Smooth muscle cell (in vitro differentiated cells): ENCODE data around the gene TECR. TPM values are rescaled to one million over a fixed set of nuclear protein-coding genes. Genes with fewer than 3 reads are reported as not detected.

Source experiments
- DNase-seq: peaks from one replicate; lab custom pipeline; 2025; ENCODE audit not compliant: unreplicated experiment; lab: John Stamatoyannopoulos, UW
- H2AFZ ChIP-seq: fragments of 200-600 bp; sonication (generic); 2 replicates; pipeline ENCODE4 v1.6.0; 2016; ENCODE audit warnings: antibody characterized with exemption, low read depth, mild to moderate bottlenecking
- H3F3A ChIP-seq: fragments of 200-600 bp; sonication (generic); 2 replicates; pipeline ENCODE4 v1.6.0; 2017; ENCODE audit warnings: antibody characterized with exemption, low read depth
- H3K27ac ChIP-seq: fragments of 200-600 bp; sonication (generic); 2 replicates; pipeline ENCODE4 v1.5.1; 2016; ENCODE audit warnings: low read depth, mild to moderate bottlenecking
- H3K27me3 ChIP-seq: fragments of 200-600 bp; sonication (generic); 2 replicates; pipeline ENCODE4 v1.6.1; 2016; ENCODE audit warnings: low read depth, mild to moderate bottlenecking
- H3K36me3 ChIP-seq: fragments of 200-600 bp; sonication (generic); 2 replicates; pipeline ENCODE4 v1.5.1; 2016; ENCODE audit warnings: low read depth
- H3K4me1 ChIP-seq: fragments of 200-600 bp; sonication (generic); 2 replicates; pipeline ENCODE4 v1.5.1; 2016; ENCODE audit warnings: low read depth
- H3K4me2 ChIP-seq: fragments of 200-600 bp; sonication (generic); 2 replicates; pipeline ENCODE4 v1.6.0; 2016; ENCODE audit warnings: mild to moderate bottlenecking
- H3K4me3 ChIP-seq: fragments of 200-600 bp; sonication (generic); 2 replicates; pipeline ENCODE4 v1.5.1; 2016; ENCODE audit warnings: mild to moderate bottlenecking
- H3K79me2 ChIP-seq: fragments of 200-600 bp; sonication (generic); 2 replicates; pipeline ENCODE4 v1.6.0; 2016; ENCODE audit warnings: low read depth, mild to moderate bottlenecking
- H3K9ac ChIP-seq: fragments of 200-600 bp; sonication (generic); 2 replicates; pipeline ENCODE4 v1.6.0; 2016; ENCODE audit warnings: low read depth
- H3K9me3 ChIP-seq: fragments of 200-600 bp; sonication (generic); replicated peaks from 2 replicates; pipeline ENCODE4 v1.5.1; 2016; ENCODE audit warnings: low read depth
- H4K20me1 ChIP-seq: fragments of 200-600 bp; sonication (generic); 2 replicates; pipeline ENCODE4 v1.6.0; 2016; ENCODE audit warnings: low read depth
- CTCF ChIP-seq: fragments of 200-600 bp; sonication (generic); IDR thresholded peaks from 2 replicates; pipeline ENCODE4 v1.5.1; 2017; ENCODE audit warnings: borderline replicate concordance, mild to moderate bottlenecking, antibody characterized with exemption; ENCODE audit not compliant: insufficient read depth, poor library complexity, severe bottlenecking
- WGBS: methylation state at CpG from one replicate; pipeline ENCODE4 v1.1.7; 2016; ENCODE audit warnings: low lambda C conversion rate; 5-methylcytosine and 5-hydroxymethylcytosine counted together
- polyA plus RNA-seq: library from polyadenylated mRNA; unstranded; fragments of >200 nt; fragmentation: Nextera tagmentation; extraction: Ambion mirVana; gene quantifications from 2 replicates; pipeline ENCODE4 v1.2.1, GENCODE V29; 2016
- total RNA-seq: library from RNA; depleted of rRNA; stranded (reverse); fragments of >200 nt; gene quantifications from 2 replicates; pipeline ENCODE4 v1.2.3, GENCODE V29; 2014

The TECR gene
- 80.6 and 86.1 TPM in 2 replicates for total RNA-seq
- polyA plus RNA-seq: 216 and 252 TPM in 2 replicates

DNA sequence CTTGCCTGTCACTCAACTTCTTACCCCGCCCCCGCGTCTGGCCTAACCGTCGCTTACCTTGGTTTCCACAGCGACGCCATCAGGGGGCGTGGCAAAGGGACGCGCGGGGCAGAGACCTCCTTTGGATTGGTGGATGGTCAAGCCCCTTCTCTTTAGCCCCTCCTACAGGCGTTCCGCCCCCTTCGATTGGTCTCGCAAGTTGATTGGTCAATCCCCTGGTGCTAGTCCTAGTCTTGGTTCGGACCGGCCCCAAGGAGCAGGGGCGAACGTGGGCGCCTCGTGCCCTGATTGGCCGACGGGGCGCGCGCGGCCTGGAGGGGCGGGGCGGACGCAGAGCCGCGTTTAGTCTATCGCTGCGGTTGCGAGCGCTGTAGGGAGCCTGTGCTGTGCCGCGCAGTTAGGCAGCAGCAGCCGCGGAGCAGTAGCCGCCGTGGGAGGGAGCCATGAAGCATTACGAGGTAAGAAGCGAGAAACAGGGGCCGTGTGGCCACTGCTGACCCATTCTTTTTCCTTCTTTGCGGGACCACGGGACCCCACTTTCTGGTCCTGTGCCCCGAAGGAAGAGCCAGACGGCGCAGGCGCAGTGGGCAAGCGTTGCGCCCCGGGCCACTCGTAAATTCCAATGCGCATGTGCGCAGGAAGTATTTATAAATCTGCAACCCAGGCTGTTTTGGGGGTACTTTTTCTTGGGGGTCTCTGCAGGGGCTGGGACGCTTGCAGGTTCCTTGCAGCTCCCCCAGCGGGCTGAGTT, at the start of gene TECR:
TSS of gene TECR (plus strand) at position 341 of the 751 bp plus-strand sequence. CDS start at position 444, 103 bp downstream.
- Histone ChIP-seq H3K27me3 (no peaks in the 10 kb centered on the region), H3K4me2 (peak within 1 kb of the TSS; percentile 89), H3K9me3 (no peaks in the 10 kb centered on the region), H3K27ac (peak within 1 kb of the TSS; percentile 86), H2AFZ (peak within 1 kb of the TSS; percentile 82), H3F3A (peaks cover 6% of the 10 kb centered on the region), H3K36me3 (no peaks in the 10 kb centered on the region), H3K4me1 (peaks cover 8% of the 10 kb centered on the region), H4K20me1 (peaks cover 24% of the 10 kb centered on the region), H3K4me3 (peak within 1 kb of the TSS; percentile 82), H3K9ac (peak within 1 kb of the TSS; percentile 75), H3K79me2 (peaks cover 38% of the 10 kb centered on the region)
- under 1% methylated on average over 58 of the region's 59 CpGs for WGBS
- no peak for TF ChIP-seq CTCF
- DNase-seq: peak; percentile 100

GRCh38 chr19:14479975-14480699, 49.3 kb upstream of the TECR start:
- no peak overlapping the region for H3K4me2 ChIP-seq
- peak; percentile 5 for DNase-seq
- no peaks in the 10 kb centered on the region for H3F3A ChIP-seq
- no peaks in the 10 kb centered on the region for H3K36me3 ChIP-seq
- H3K4me1 ChIP-seq: peaks cover 8% of the 10 kb centered on the region
- H4K20me1 ChIP-seq: peaks cover 53% of the 10 kb centered on the region
- H3K4me3 ChIP-seq: no peak overlapping the region
- no peak overlapping the region for H2AFZ ChIP-seq
- H3K9me3 ChIP-seq: no peaks in the 10 kb centered on the region
- TF ChIP-seq CTCF: peak; percentile 86
- 68% methylated on average over 40 of the region's 43 CpGs for WGBS
- no peak overlapping the region for H3K9ac ChIP-seq
- no peak overlapping the region for H3K27ac ChIP-seq
- H3K27me3 ChIP-seq: no peaks in the 10 kb centered on the region
- no peaks in the 10 kb centered on the region for H3K79me2 ChIP-seq

GRCh38 chr19:14480700-14481079, 48.7 kb upstream of the TECR start:
- no peak for TF ChIP-seq CTCF
- Histone ChIP-seq H3F3A (no peaks in the 10 kb centered on the region), H3K4me2 (no peak overlapping the region), H3K4me3 (no peak overlapping the region), H3K4me1 (peaks cover 2% of the 10 kb centered on the region), H2AFZ (no peak overlapping the region), H3K27me3 (no peaks in the 10 kb centered on the region), H3K9me3 (no peaks in the 10 kb centered on the region), H4K20me1 (peaks cover 56% of the 10 kb centered on the region), H3K79me2 (no peaks in the 10 kb centered on the region), H3K27ac (no peak overlapping the region), H3K9ac (no peak overlapping the region), H3K36me3 (no peaks in the 10 kb centered on the region)
- WGBS: 75% methylated on average over 5 of the region's 5 CpGs
- DNase-seq: no peak
